GM12873 (cell line): ENCODE measurements around the gene NMRK2.

Experiments
- CTCF ChIP-seq: IDR thresholded peaks from 2 replicates; pipeline ENCODE4 v1.5.1; 2012; ENCODE audit warnings: low read depth, mild to moderate bottlenecking, moderate library complexity, low read length, control low read depth; ENCODE audit not compliant: insufficient read depth; ENCODE audit errors: missing control alignments

NMRK2 gene

DNA sequence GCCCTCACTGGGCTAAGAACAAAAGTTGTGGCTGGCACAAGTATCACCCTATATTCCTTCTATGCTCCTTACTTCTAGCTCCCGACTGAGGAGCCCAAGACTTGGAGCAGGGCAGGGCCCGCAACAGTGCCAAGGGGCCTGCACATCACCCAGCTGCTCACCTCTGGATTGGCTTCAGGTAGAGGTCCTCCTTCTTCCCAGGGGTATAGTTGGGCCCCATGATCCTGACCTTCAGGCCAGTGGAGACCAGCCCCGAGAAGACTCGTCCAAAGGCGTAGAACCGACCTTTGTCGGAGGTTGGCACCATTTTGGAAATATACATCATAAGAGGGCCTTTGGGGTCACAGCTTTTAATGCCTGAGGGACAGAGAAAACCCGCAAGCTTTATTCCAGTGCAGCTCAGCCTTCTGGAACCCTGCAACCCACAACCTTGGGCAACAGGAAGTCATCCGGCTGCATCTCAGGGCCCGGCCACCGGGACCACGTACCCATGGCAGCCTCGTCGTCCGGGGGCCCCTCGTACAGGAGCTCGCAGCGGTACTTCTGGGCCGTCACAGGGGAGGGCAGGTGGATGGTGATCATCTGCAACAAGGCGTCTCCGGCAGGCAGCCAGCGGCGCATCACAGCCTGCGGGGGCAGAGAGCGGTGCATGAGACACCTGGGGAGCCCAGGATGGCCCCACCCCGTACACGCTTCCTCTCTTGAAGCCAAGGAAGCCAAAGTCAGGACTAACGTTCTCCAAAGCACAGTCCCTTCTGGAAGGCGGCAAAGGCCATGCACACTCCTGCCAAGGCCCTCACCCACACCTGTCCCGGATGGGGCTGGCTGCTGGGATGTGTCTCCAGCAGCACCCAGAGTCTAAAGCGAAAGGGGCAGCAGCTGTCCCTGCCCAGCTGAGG is 47.7 kb downstream of the NMRK2 start:
- no peak for TF ChIP-seq CTCF

GRCh38 chr19:3981373-3981735 is 48.5 kb downstream of the NMRK2 start:
- TF ChIP-seq CTCF = no peak

- TF ChIP-seq CTCF = no peak
Measured at GRCh38 chr19:3981736-3982681, 49.1 kb downstream of the NMRK2 start.

DNA sequence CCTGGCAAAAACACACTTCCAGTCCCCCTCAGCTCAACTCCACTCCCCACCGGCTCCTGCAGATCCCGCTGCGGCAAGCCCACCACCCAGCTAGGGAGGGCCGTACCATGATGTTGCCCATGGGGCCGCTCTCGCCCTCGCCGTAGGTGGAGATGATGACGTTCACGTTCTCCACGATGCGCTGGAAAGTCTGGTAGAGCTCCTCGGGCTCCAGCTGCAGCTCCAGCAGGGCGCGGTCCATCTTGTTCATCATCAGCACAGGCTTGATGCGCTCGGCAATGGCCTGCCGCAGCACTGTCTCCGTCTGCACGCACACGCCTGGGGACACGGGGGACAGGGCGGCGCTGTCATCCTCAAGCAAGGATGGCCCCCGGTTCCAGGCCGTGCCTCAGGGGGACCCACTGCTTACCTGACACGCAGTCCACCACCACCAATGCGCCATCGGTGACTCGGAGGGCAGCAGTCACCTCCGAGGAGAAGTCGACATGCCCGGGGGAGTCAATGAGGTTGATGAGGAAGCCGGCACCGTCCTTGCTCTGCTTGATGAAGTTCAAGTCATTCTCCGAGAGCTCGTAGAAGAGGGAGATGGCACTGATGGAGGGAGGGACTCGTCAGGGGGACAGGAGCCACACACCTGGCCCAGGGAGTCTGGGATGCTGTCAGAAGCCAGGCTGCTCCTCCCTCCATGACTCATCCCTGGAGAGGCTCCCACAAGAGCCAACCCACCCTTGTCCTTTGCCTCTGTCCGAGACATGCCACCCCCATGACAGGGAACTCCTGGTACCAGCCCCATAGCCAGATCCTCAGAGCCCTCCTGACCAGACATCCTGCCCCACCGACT is 50.1 kb downstream of the NMRK2 start:
- TF ChIP-seq CTCF = no peak

DNA sequence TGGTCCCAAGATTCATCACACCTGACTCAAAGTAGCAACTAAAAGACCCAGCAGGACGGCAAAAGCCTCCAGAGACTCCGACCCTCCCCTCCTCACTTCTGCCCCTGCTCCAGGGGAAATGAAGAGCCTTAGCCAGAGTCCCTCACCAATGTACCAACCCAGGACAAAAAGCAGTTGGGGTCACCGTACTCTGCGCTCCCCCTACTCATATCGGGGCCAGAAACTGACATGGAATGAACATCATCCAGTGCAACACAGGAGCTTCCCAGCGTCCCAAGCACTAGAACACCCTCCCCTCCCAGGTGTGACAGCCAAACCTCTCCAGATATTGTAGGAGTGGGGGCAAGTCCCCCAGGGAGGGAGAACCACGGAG is 50.7 kb downstream of the NMRK2 start:
- no peak for TF ChIP-seq CTCF

- TF ChIP-seq CTCF = no peak
Measured at GRCh38 chr19:3983936-3984583, 51.2 kb downstream of the NMRK2 start.
